Type B pancreatic cell (in vitro differentiated cells): ENCODE results near the gene XRN1. TPM values are rescaled to one million over a fixed set of nuclear protein-coding genes. Genes with fewer than 3 reads are reported as not detected.
A peak's percentile ranks its signal among the peaks of the same experiment; 100 is the strongest.
"Not testable (repeated sequence)": the region's sequence is repeated elsewhere in the genome, so short reads cannot be mapped to it uniquely, and the experiment has no call there.

Source experiments
- DNase-seq: peaks from one replicate; pipeline ENCODE4 v3.0.0; 2021; ENCODE audit warnings: mixed read lengths; ENCODE audit not compliant: unreplicated experiment; ENCODE audit errors: extremely low spot score
- H3K27ac Mint-ChIP-seq: 2 replicates; pipeline ENCODE4 v1.8.0; 2021; ENCODE audit warnings: mild to moderate bottlenecking, mixed read lengths
- H3K27me3 Mint-ChIP-seq: 2 replicates; pipeline ENCODE4 v1.8.0; 2021; ENCODE audit warnings: mixed read lengths
- H3K36me3 Mint-ChIP-seq: 2 replicates; pipeline ENCODE4 v1.8.0; 2021; ENCODE audit warnings: mixed read lengths
- H3K4me1 Mint-ChIP-seq: one replicate; pipeline ENCODE4 v1.8.0; 2021; ENCODE audit warnings: mixed read lengths; ENCODE audit not compliant: unreplicated experiment
- H3K4me3 Mint-ChIP-seq: 2 replicates; pipeline ENCODE4 v1.8.0; 2021; ENCODE audit warnings: mild to moderate bottlenecking, mixed read lengths
- H3K9me3 Mint-ChIP-seq: 2 replicates; pipeline ENCODE4 v1.8.0; 2021; ENCODE audit warnings: mixed read lengths
- total RNA-seq: library from RNA; stranded (reverse); gene quantifications from 2 replicates; pipeline ENCODE4 v1.2.1, GENCODE V29; 2021; ENCODE audit warnings: low replicate concordance
- TF ChIP-seq, protein P1 (sequence below): fragments of 200-600 bp; sonication (generic); conservative IDR thresholded peaks from 2 replicates; pipeline ENCODE4 v1.5.0; 2021; ENCODE audit warnings: antibody characterized with exemption, mild to moderate bottlenecking

XRN1 gene
- total RNA-seq, 1 donor from 2014 or later: 28.1 TPM

DNA sequence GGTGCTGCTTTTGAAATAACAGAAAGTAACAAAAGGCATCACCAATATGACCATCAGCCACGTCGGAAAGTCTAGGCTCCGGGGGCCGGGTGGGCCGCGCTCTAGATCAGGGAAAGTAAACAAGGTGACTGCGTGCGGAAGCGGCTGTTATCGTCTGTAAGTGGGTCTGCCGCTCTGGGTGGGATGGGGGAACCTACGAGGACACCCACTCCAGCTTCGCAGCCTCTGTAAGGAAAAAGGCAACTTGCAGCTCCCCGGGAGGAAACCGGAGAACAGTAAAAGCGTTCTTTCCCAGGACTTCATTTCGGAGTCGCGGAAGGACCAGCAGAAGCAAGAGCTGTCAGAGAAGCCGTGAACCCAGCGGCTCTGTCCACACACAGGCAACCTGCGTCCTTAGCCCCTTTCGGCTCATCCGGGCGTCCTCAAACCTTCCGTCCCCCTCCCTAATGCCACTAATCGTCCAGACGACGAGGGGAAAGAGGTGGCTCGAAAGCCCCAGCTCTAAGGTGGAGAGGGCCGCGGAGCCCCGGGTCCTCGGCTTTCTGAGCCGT, 461 bp downstream of the XRN1 start:
- TF ChIP-seq, protein P1, sequence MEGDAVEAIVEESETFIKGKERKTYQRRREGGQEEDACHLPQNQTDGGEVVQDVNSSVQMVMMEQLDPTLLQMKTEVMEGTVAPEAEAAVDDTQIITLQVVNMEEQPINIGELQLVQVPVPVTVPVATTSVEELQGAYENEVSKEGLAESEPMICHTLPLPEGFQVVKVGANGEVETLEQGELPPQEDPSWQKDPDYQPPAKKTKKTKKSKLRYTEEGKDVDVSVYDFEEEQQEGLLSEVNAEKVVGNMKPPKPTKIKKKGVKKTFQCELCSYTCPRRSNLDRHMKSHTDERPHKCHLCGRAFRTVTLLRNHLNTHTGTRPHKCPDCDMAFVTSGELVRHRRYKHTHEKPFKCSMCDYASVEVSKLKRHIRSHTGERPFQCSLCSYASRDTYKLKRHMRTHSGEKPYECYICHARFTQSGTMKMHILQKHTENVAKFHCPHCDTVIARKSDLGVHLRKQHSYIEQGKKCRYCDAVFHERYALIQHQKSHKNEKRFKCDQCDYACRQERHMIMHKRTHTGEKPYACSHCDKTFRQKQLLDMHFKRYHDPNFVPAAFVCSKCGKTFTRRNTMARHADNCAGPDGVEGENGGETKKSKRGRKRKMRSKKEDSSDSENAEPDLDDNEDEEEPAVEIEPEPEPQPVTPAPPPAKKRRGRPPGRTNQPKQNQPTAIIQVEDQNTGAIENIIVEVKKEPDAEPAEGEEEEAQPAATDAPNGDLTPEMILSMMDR: no peak
- Mint-ChIP-seq H3K36me3 (peaks cover 11% of the 10 kb centered on the region), H3K27ac (peak overlapping the region; percentile 99), H3K27me3 (no peaks in the 10 kb centered on the region), H3K4me3 (peak overlapping the region; percentile 95), H3K9me3 (no peaks in the 10 kb centered on the region), H3K4me1 (peaks cover 22% of the 10 kb centered on the region)
- no peak for DNase-seq

DNA sequence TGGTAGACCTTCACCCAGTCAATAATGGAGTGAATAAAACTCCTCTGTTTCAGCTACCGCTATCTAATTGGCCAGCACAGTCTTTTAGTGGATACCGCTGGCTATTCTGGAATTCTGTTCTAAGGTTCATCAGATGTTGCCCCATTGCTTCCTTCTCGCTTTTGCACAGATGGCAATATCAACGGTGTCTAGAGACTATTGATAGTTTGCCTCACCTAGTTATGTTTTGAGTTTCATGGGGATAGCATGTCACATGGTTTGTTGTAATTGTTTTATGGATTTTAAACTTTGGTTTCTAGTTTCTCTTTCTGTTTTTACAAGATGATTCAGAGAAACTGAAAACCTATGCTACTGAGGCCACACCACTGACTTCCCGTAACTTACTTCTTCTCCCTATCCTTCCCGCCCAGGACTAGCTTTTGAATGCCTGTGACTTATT, 2.0 kb downstream of the XRN1 start:
- Mint-ChIP-seq H3K27ac (peak overlapping the region; percentile 99), H3K4me3 (peak overlapping the region; percentile 95), H3K27me3 (no peaks in the 10 kb centered on the region), H3K4me1 (peaks cover 22% of the 10 kb centered on the region), H3K36me3 (peaks cover 16% of the 10 kb centered on the region), H3K9me3 (no peaks in the 10 kb centered on the region)
- TF ChIP-seq, protein P1: no peak
- no peak for DNase-seq

DNA sequence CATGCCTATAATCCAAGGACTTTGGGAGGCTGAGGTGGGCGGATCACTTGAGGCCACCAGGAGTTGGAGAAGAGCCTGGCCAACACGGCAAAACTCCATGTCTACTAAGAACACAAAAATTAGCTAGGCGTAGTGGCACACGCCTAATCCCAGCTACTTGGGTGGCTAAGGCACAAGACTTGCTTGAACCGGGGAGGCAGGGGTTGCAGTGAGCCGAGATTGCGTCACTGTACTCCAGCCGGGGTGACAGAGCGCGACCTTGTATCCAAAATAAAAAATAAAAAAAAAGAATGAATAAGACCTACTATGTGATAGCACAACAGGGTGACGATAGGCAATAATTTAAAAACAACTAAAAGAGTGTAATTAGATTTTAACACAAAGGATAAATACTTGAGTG, 3.5 kb downstream of the XRN1 start:
- H3K9me3 Mint-ChIP-seq: no peaks in the 10 kb centered on the region
- no peaks in the 10 kb centered on the region for H3K27me3 Mint-ChIP-seq
- H3K4me1 Mint-ChIP-seq: peaks cover 22% of the 10 kb centered on the region
- H3K4me3 Mint-ChIP-seq: no peak overlapping the region
- H3K36me3 Mint-ChIP-seq: peaks cover 16% of the 10 kb centered on the region
- H3K27ac Mint-ChIP-seq: no peak overlapping the region
- TF ChIP-seq, protein P1: no peak
- no peak for DNase-seq

DNA sequence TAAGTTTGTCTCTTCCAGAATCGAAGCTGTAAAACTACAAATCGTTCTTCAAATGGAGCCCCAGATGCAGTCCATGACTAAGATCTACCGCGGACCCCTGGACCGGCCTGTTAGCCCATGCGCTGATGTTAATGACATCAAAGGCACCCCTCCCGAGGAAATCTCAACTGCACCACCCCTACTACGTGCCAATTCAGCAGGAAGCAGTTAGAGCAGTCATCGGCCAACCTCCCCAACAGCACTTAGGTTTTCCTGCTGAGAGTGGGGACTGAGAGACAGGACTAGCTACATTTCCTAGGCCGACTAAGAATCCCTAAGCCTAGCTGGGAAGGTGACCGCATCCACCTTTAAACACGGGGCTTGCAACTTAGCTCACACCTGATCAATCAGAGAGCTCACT, 4.8 kb downstream of the XRN1 start:
- not testable (repeated sequence) for H3K9me3 Mint-ChIP-seq, H3K4me3 Mint-ChIP-seq, H3K27me3 Mint-ChIP-seq, DNase-seq, H3K27ac Mint-ChIP-seq
- peaks cover 16% of the 10 kb centered on the region for H3K36me3 Mint-ChIP-seq
- peaks cover 28% of the 10 kb centered on the region for H3K4me1 Mint-ChIP-seq

DNA sequence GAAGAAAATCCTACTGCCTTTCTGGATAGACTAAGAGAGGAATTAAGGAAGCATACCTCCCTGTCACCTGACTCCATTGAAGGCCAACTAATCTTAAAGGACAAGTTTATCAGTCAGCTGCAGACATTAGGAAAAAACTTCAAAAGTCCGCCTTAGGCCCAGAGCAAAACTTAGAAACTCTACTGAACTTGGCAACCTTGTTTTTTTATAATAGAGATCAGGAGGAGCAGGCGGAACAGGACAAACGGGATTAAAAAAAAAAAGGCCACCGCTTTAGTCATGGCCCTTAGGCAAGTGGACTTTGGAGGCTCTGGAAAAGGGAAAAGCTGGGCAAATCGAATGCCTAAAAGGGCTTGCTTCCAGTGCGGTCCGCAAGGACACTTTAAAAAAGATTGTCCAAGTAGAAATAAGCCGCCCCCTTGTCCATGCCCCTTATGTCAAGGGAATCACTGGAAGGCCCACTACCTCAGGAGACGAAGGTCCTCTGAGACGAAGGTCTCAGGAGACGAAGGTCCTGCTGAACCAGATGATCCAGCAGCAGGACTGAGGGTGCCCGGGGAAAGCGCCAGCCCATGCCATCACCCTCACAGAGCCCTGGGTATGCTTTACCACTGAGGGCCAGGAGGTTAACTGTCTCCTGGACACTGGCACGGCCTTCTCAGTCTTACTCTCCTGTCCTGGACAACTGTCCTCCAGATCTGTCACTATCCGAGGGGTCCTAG, 8.2 kb downstream of the XRN1 start:
- H3K9me3 Mint-ChIP-seq, H3K4me1 Mint-ChIP-seq, DNase-seq, H3K27me3 Mint-ChIP-seq: not testable (repeated sequence)
- Mint-ChIP-seq H3K36me3 (peaks cover 22% of the 10 kb centered on the region), H3K4me3 (peak overlapping the region; percentile 71), H3K27ac (peak overlapping the region; percentile 91)

DNA sequence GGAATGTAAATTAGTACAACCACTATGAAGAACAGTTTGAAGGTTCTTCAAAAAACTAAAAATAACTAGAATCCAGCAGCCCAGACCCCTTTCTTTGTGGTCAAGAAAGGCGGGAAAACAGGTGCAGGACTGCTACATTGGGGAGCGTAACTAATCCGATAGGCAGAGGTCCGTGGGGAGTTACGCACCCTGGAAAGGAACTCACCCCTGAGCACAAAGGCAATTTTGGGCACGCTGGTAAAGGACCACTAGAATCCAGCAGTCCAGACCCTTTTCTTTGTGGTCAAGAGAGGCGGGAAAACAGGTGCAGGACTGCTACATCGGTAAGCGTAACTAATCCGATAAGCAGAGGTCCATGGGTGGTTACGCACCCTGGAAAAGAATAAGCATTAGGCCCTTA, 9.7 kb downstream of the XRN1 start:
- H3K27me3 Mint-ChIP-seq, H3K4me3 Mint-ChIP-seq, DNase-seq, H3K27ac Mint-ChIP-seq, H3K9me3 Mint-ChIP-seq, H3K4me1 Mint-ChIP-seq: not testable (repeated sequence)
- H3K36me3 Mint-ChIP-seq: peaks cover 18% of the 10 kb centered on the region

DNA sequence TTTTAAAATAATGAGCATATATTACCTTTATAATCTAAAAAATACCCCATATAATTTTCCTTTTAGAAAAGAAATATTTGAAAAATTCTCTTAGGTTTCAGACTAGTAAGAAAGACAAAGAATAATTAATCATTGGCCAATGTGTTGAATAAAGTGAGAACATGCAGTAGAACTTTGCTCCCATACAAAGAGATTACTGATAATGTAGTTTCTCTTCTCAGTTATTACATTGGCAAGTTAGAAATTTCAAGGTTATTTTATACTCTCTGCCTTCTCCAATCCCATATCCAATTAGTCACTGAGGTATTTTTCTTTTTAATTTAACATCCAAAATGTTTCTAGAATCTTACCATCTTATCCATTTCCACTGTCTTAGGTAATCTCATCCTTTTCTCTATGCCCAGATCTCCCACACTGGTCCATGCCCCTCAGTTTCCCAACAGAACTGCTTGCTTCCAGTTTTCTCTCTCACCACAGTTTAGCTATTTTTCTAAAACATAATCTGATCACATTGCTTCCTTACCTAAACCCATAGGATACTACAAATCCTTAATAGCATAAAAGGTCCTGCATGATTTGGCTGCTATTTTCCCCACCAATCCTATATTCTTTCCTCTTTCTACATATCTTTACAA, 10.8 kb downstream of the XRN1 start:
- Mint-ChIP-seq H3K4me3 (no peak overlapping the region), H3K4me1 (peaks cover 6% of the 10 kb centered on the region), H3K27ac (no peak overlapping the region), H3K36me3 (peaks cover 21% of the 10 kb centered on the region), H3K9me3 (no peaks in the 10 kb centered on the region), H3K27me3 (no peaks in the 10 kb centered on the region)
- DNase-seq: no peak
- TF ChIP-seq, protein P1: no peak
